HG03064 (cell line): ENCODE results near the gene CNOT6.
"Not testable (repeated sequence)": the region's sequence is repeated elsewhere in the genome, so short reads cannot be mapped to it uniquely, and the experiment has no call there.

Experiments
- ATAC-seq: cut with Tn5 transposase; IDR thresholded peaks from one replicate; pipeline ENCODE4 v1.9.1; 2021; ENCODE audit warnings: low read depth; ENCODE audit not compliant: unreplicated experiment

The CNOT6 gene

GRCh38 chr5:180515974-180516373 is 21.8 kb downstream of the CNOT6 start:
- ATAC-seq: not testable (repeated sequence)

- ATAC-seq: no peak
These were observed 22.3 kb downstream of the CNOT6 start for GRCh38 chr5:180516440-180516839.

GRCh38 chr5:180519098-180519497 is 24.9 kb downstream of the CNOT6 start:
- ATAC-seq: no peak

- ATAC-seq: no peak
These were observed 26.9 kb downstream of the CNOT6 start for GRCh38 chr5:180521101-180521500.

- ATAC-seq: no peak
These were observed 27.4 kb downstream of the CNOT6 start for GRCh38 chr5:180521591-180521990.

- ATAC-seq: no peak
These were observed 28.2 kb downstream of the CNOT6 start for GRCh38 chr5:180522330-180522729.

- no peak for ATAC-seq
These were observed 29.7 kb downstream of the CNOT6 start for GRCh38 chr5:180523629-180524466.

- ATAC-seq: no peak
These were observed 31.2 kb downstream of the CNOT6 start for GRCh38 chr5:180525399-180525798.

- ATAC-seq: no peak
These were observed 32.1 kb downstream of the CNOT6 start for GRCh38 chr5:180526269-180526668.

- ATAC-seq: no peak
These were observed 33.5 kb downstream of the CNOT6 start for GRCh38 chr5:180527659-180528058.

- ATAC-seq: not testable (repeated sequence)
These were observed 36.9 kb downstream of the CNOT6 start for GRCh38 chr5:180531036-180531585.

- ATAC-seq: no peak
These were observed 38.1 kb downstream of the CNOT6 start for GRCh38 chr5:180532268-180532667.

- ATAC-seq: no peak
These were observed 39.7 kb downstream of the CNOT6 start for GRCh38 chr5:180533845-180534244.

GRCh38 chr5:180535573-180535972 is 41.4 kb downstream of the CNOT6 start:
- ATAC-seq: no peak

GRCh38 chr5:180540050-180540694 is 46.0 kb downstream of the CNOT6 start:
- peak; percentile 86 for ATAC-seq

- ATAC-seq: no peak
These were observed 47.5 kb downstream of the CNOT6 start for GRCh38 chr5:180541710-180542109.

GRCh38 chr5:180545248-180545647 is 51.1 kb downstream of the CNOT6 start:
- ATAC-seq: no peak

GRCh38 chr5:180548563-180548962 is 54.4 kb downstream of the CNOT6 start:
- no peak for ATAC-seq

- ATAC-seq: no peak
These were observed 59.4 kb downstream of the CNOT6 start for GRCh38 chr5:180553530-180553929.

- ATAC-seq: no peak
These were observed 61.2 kb downstream of the CNOT6 start for GRCh38 chr5:180555168-180555921.

GRCh38 chr5:180557217-180557809 is 63.1 kb downstream of the CNOT6 start:
- no peak for ATAC-seq
